Stimulated activated naive CD4-positive, alpha-beta T cell treated with Interleukin-2 at 50 U/mL for 16 hours (primary cell): ENCODE results near the gene OLFML2A.
A peak's percentile ranks its signal among the peaks of the same experiment; 100 is the strongest.
"Not testable (repeated sequence)": the region's sequence is repeated elsewhere in the genome, so short reads cannot be mapped to it uniquely, and the experiment has no call there.

Experiments used
- DNase-seq: peaks from one replicate; lab custom pipeline; 2025; lab: John Stamatoyannopoulos, UW

Gene OLFML2A

DNA sequence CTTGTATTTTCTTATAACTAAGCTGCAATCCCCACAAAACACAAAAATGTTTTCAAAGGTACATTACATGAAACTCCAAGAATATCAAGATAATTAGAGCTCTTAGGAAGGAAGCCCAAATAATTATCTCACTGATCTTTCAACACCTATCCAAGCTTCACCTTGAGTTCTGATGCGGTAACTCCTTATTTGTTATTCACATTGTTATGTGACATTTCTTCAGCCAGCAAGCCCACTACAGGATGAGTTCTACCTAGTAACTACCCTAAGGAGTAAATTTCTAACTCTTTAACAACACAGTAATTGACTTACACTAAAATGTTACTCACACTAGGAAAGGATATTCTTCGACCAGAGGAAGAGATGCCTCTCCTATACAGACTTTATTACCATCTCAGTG lies 15.7 kb upstream of the OLFML2A start:
- no peak for DNase-seq

DNA sequence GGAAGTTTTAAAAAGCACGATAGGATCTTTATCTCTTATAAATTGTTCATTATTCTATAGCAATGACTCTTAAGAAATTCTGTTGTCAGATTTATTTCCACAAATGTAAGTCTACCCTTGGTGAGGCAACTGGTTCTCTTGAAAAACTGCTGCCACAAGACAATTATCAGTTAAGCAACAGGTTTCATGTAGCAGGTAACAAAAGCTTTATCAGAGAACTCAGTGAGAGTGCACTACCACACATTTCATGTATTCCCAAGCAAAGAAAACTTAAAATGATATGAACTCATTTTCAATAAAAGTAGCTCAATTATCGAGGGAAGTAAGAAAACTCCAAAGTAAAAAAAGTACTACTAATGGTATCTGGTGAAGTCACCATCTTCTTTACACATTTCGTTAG lies 15.2 kb upstream of the OLFML2A start:
- DNase-seq = no peak

DNA sequence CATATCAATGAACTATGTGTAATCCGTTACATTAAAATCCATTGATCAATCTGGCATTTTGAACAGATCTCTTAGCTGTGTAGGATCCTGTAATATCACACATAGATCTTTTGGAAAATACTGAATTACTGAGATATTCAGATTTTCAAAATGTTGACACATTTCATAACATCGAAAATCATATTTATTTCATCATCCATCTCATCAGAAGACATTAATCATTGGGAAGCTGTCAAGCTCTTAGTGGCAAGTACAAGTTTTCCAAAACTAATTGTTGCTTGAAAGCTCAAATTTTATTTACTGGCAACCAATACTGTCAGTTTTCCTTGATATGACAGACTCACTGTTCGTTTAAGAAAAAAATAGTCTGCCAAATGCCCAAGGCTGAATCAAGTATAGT lies 14.3 kb upstream of the OLFML2A start:
- DNase-seq = no peak

DNA sequence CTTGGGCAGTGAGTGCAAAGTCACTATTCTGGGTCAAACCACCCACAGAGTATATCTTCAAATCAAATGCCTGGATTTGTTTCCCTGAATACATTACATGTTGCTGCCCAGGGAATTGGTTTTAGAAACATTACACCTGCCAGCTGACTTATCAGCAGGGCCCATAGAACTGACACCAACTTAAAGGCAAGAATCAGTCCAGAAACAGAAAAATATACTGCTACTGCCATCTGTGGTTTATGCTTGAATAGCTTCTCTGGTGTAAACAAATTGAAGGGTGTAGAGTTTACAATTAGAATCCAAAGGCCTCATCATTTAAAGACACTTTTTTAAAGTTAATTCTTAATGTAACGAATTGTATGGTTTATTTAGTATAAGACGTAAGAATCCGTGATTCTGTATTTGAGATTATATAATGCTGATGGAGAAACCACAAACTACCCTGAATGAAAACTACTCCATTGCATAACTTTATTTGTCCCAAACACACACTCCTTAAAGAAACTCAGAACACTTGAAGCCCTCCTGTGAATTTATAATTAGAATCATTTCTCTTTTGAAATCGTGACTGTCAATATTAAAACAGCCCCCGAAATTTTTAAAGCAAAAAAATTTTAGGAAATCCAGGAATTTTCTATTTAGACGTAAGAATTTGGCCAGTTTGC lies 12.0 kb upstream of the OLFML2A start:
- DNase-seq = no peak

DNA sequence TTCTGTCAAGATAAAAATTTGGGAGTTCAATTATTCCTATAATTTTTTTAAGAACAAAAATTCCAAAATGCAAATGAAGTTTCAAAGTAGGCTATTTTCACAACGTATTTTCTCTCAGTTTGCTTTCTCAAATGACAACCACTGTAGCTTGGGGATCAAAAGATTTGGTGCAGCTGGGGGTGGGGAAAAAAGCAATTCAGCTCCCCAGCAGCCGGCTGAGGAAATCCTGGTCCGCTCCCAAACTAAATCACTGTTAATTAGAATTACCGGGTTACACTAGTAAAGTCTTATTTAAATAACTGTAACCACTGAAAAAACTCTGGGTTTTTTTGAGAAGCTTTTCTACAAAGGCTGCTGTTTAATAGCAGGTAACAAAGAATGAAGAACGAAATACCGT lies 11.5 kb upstream of the OLFML2A start:
- no peak for DNase-seq

DNA sequence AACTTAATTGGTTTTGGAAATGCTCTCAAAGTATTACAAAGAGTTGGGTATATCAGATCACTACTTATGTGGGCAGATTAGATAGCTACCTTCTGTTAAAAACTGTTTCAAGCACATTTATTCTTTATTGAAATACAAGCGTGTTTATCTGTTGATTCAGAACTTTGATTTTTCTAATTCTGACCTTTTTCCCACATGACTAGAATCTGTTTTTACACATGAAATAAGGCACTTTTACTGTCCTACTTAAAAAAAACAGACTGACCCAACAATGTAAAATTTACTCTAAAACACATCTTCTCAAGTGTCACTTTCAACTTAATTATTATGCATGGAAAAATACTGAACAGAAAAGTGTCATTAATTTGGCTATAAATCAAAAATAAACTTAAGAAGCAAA lies 10.6 kb upstream of the OLFML2A start:
- no peak for DNase-seq

DNA sequence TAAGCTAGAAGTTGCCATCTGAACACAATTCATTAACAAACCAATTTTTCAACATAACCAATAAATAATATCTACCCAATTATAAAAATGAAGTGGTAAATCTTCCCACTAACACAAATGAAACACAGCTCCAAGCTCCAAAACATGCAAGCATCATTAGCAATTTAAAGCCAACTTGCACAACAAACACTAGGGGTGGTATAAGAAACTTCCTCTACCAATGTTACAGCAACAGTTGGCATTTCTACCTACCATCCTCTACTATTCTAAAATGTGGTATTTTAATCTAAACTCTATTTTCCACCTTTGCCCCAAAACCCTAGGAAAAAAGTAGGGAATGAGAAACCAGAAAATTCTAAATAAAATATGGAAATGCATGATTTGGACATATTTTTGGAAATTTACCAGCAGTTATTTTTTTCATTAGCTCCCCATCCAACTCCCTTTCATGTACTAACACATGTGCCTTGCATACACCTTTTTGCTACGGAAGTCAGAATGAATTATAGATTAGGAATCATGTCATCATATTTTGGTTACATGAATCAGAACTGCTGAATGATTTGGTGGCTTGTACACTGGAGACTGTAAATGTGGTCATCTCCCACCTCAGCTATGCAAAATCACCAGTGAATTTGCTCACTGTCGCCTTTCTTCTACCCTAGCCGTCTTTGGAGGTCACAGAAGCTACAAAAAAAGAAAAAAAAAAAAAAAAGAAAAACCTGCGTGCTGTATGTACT lies 9.9 kb upstream of the OLFML2A start:
- DNase-seq = no peak

DNA sequence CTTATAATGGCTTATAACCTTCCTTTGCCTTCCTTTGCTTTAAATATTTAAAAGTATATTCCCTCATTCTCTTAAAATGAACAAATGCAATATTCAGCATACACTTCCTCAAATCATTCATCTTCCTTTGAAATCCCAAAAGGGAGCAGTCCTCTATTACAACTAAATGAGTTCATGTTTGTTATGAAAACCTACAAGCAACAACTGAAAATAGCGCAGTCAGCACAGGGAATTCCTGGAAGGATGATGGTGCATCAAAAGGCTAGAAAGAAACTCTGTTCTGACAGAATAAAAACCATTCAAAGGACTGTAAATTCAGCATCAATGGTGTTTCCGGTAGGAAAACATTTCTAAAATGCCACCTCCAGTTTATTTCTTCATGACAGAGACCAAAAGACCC lies 9.1 kb upstream of the OLFML2A start:
- no peak for DNase-seq

DNA sequence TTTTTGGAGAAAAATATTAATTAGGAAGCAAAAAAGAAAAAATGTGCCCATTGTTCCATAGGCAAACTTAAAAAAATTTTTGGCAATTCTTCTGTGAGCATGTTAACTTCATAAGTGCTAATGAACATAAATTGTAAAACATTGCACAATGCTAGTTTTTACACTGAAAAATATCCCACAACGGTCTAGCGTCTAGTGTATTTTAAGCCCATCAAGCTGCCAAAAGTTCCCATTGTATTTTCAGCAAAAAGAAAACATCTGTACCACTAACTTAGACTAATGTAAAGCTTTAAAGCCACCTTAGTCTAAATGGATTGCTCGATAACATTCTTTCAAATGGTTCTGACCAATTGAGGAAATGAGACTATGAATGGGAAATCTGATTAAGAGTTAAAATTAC lies 8.6 kb upstream of the OLFML2A start:
- DNase-seq = no peak

DNA sequence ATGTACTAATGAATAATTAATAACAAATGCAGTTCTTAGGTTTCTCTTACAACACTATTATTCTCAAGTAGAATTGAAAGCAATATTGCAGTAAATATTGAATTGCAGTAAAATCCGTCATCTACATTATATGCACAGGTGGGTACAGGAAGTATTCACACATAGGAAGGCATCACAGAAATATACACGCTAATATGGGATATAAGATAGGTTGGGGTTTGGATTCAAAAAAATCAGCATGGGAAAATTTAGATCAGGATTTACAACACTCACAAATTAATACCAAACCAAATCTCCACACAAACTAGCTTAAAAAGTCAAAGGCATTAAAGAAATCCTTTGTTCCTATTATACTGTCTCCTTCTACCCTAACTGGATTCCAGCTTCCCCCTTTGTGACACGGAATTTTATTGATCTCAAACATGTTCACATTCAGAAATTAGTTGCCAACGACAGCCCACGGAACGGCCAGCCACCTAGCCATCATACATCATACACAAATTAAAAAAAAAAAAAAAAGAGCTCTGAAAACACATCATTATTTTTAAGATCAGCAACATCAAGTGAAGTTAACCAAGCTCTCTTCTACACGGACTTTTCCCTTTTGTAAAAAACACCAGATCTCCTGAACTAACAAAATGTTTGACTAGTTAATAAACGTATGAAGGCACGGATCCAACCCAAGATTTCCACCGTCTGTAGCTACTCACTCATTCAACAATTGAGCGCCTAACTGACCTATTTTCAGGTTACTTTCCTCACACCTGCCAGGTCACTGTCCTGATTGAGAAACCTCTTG lies 8.0 kb upstream of the OLFML2A start:
- no peak for DNase-seq

DNA sequence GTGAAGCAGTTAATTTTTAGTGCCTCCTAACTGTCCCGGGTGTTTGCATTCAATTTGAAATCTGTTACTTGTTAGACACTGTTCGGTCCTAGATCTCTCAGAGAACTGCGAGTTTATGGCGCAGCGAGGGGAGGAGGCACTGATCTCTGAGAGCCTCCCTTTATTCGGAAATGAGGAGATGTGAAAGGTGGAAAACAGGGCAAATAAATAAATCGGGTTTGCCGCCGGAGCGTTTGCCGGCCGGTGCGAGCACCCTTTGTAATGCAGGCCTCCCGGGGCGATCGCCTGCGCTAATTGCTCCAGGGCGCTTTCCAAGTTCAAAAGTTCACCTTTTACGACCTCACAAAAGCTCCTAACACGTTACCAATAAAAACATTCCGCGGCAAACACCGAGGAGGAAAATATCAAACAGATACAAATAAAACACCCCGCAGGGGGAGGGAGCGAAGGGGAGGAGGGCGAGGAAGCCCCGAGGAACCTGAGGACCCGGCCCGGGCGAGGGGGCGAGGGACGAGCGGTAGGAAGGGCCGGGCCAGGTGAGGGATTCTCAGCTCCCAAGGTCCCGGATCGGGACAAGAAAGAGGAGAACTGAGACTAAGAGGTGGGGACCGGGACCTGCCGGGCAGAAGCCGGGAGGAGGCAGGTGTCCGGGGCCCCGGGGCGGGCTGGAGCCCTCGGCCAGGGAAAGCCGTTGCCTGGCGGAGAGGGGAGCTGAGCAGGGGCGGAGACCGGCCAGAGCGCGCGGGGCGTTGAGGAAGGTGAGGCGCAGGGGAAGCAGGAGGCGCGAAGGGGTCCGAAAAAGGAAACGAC lies 7.2 kb upstream of the OLFML2A start:
- DNase-seq = no peak

DNA sequence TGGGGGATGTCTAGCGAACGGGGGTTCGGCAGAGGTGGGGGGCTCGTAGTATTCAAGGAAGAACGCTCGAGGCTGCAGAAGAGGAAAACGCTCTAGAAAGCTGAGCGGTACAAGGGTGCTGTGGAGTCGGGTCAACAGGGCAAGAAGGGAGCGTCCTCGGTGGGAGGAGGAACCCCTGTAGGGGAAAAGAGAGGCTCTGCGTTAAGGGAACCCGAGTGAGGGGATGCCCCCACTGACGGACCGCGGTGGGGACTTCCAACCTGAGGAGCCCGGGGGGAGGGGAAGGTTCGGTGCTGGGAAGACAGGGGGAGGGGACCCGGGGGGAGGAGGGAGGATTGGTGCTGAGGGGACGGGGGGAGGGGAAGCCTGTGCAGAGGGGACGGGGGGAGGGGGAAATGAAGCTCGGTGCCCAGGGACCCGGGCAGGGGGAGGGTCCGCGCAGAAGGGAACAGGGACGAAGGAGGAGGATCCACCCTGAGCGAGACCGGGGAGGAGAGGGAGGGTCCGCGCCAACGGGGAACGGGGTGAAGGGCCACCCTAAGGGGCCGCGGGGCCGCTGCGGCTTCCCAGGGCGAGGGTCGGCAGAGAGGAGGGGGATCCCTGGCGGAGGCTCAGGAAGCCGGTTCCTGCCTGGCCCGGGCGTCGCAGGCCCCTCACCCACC lies 6.4 kb upstream of the OLFML2A start:
- no peak for DNase-seq

DNA sequence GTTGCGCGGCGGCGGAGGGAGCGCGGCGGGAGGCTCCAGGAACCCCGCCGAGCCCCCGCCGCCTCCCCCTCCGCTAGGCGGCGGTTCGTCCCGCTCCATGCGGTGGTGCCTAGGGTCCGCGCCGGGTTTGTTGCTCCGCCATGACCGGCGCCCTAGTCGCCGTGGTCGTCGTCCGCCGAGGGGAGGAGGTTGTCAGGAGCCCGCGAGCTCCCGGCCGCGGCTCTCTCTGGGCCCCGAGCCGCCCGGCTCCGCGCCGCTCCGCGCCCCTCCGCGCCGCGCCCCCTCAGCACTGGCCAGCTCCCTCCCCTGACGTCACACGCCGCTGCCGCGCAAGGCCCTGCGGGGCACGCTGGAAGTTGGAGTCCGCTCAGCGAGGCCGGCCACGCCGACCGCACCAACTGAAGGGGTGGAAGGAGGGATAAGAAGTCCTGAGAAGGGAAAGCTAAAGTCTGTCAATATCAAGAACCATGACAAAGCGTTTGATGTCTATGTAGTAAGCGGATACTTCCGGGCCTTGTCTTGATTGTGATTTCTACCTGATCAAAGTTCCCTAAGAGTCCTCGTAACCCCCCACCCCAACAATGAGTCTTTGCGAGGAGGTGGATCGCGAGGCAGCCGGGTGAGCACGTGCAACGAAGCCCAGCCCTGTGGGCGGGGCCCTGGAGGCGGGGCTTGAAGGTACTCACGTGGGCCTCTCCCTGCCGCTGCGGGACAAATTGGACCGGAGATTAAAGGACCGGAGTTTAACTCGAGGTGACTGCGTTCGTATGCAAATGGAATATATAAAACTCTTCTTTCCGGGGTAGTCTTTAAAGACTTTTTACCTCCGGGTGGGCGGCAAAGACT lies 5.7 kb upstream of the OLFML2A start, which contains the start of gene NR6A1:
Gene NR6A1, minus strand, starts transcription at position 291 of the 846 bp plus-strand sequence.
- peak; percentile 92 for DNase-seq

DNA sequence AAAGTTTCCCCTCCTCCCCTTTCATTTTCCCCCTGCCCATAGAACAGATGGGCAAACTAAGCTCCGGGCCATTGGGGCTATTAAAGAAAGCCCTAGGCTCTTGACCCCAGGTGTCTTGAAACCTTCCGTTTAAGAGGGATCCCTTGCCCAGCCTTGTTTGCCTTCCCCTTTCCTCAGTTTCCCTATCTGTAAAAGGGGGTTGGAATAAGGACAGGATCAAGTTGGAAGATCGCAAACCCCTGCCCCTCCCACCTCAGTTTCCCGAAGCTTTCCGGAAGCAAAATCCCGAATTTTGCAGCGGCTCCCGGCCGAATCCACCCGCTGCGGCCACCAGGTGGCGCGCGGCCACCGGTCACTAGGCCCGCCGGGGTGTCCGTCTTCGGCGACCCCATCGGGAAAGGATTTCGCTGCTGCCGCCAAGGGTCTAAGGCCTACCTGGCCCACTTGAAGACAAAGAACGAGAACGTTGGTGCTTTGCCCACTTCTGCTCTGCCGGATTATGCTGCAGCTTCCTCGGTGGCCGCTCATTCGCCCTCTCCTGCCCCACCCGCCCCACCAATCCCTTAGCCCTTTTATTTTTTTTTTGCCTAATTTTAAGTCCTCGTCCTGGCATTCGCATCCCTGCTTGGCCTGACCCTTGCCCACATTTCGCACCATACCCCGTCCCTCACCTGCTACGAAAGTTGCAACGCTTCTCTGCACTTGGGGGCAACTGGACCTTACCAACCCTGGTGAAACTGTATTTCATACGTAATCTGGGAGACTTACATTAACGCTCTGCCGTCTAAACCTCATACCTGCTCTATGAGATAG lies 4.9 kb upstream of the OLFML2A start:
- no peak for DNase-seq

DNA sequence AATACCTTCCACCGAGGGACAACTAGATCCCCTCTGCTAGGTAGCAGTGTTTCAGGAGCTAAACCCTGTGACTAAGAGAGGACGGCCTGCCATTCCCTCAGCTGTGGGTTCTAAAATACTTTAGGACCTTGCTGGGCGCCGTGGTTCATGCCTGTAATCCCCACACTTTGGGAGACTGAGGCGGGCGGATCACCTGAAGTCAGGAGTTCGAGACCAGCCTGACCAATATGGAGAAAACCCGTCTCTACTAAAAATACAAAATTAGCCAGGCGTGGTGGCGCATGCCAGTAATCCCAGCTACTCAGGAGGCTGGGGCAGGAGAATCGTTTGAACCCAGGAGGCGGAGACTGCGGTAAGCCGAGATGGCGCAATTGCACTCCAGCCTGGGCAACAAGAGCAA lies 4.1 kb upstream of the OLFML2A start:
- not testable (repeated sequence) for DNase-seq

DNA sequence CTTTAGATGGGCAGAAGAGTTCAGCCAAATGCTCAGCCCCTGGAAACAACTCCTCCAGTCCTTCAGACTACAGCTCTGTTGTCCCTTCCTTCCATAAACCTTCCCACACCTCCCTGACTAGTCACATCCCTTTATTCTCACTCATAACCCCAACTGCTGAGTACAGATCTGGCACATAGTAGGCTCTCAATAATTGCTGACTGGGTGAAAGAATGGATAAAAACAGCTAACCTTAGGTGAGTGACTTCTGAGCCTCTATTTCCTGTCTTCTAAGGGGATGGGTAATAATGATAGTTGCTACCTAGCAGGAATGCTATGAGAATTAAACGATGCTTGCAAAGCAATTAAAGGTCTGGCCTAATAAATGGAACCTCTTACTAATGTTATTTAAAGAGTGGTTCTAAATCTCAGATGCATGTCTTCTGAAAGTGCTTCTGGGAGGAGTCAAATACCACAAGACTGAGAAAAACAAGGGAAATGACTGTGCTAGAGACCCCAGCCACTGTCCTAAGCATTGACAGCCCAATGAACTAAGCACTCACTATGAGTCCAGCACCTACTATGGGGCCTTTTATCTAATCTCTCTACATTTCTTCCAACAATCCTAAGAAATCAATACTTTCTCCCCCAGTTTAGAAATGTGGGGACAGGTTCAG lies 3.3 kb upstream of the OLFML2A start:
- DNase-seq = no peak

DNA sequence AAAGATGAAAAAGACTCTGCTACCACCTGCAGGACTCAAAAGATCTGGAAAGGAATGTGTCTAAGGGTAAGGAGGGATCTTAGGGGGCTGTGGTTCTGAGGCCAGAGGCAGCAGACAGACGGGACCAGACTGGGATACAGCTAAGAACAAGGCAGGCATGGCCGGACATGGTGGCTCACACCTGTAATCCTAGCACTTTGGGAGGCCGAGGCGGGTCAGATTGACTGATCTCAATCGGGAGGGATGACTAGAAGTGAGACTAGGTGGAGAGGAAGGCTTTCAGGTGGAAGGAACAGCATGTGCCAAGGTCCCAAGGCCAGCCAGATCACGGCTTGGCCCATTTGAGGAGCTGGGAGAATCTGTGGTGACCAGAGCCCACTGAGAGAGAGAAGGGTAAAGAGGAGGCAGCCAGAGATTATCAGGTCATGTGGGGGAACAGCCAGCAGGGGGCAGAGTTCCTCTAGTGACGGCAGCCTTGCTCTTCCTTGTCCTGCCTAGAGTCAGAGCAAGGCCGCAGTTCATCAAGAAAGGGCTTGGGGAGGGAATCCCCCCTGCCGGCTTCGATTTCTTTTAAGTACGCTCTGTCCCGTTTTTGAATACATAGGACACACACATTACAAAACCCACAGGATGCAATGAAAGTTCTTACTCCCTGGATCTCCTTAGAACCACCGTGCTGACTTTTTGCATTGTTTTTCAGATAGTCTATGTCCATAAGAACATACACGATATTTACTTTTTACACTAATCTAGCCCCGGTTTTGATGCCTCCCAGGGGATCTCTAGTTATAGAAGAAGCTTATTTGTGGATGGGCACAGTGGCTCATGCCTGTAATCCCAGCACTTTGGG lies 2.6 kb upstream of the OLFML2A start:
- DNase-seq = peak; percentile 78

DNA sequence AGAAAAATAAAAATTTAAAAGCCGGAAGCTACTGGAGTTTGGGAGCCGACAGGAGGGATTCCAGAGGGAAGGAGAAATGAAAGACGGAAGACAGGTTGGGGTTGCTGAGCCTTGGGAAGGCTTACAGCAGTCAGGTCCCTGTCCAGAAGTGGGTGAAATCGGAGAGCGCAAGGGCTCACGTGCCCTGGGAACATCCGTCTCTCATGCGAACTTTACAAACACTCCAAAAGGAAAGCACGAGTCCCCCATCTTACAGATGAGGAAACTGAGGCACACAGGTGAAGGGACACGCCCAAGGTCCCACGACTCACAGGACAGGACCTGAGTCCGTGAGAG lies 347 bp upstream of the OLFML2A start:
- no peak for DNase-seq
